ENCODE measurements around the gene ALK.

GRCh38 chr2:29811378-29811777 is 110.0 kb downstream of the ALK start:
- no peak for TF ChIP-seq CTCF (IDR thresholded peaks at IDR 0.05)
- TF ChIP-seq POLR2A (IDR thresholded peaks at IDR 0.05): no peak

Measured in Peyer's patch (tissue), 4 donors.